Right lobe of liver (tissue), 4 donors: ENCODE data around the gene SLC7A14.

ENCODE experiments used
- CTCF ChIP-seq, 4 donors: fragments of 200-600 bp in 3 of 4; fragments of 450-650 bp in 1 of 4; IDR thresholded peaks; one replicate each; pipeline versions ENCODE4 v1.5.1 to v1.8.0; 2016 to 2022; ENCODE audit warnings: antibody characterized with exemption in 4 of 4, mild to moderate bottlenecking in 2 of 4
- POLR2A ChIP-seq: fragments of 450-650 bp; IDR thresholded peaks from one replicate; pipeline ENCODE4 v1.6.1; 2017; ENCODE audit warnings: antibody characterized with exemption, mild to moderate bottlenecking
- donor health status: DM: no; HTN: no; CAD: no.
- donor health status: DM: no; HTN: no; CAD: no.
- donor health status: DM: no; HTN: yes; CAD: no.

GRCh38 chr3:170632780-170633179, 46.9 kb upstream of the SLC7A14 start:
- TF ChIP-seq CTCF (IDR thresholded peaks at IDR 0.05): no peak
- TF ChIP-seq POLR2A: no peak
